TTC549 (cell line): ENCODE data around the gene KRTAP2-3.
"Not testable (repeated sequence)": the region's sequence is repeated elsewhere in the genome, so short reads cannot be mapped to it uniquely, and the experiment has no call there.

ENCODE experiments used
- FAIRE-seq: peaks from 2 replicates; lab custom pipeline; 2012; peaks lifted over from hg19 to GRCh38; lab: Jason Lieb, UNC

Gene KRTAP2-3

DNA sequence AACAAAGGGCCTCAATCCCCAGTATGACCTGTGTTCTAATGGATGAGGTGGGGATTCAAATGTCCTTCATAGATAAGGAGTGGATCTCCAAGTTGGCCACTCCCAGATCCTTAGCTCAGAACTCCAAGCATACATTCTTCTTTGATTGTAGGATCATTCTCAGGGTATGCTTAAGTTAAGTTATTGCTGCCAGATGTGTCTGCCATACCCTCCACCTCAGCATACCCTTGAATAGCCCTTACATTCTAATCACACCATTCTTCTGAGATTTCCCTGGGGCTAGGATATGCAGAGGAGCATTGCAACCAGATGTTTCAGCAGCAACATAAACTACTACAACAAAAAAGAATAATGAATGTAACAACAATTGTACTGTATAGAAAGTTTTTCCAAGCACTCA lies 7.4 kb upstream of the KRTAP2-3 start:
- no peak for FAIRE-seq

DNA sequence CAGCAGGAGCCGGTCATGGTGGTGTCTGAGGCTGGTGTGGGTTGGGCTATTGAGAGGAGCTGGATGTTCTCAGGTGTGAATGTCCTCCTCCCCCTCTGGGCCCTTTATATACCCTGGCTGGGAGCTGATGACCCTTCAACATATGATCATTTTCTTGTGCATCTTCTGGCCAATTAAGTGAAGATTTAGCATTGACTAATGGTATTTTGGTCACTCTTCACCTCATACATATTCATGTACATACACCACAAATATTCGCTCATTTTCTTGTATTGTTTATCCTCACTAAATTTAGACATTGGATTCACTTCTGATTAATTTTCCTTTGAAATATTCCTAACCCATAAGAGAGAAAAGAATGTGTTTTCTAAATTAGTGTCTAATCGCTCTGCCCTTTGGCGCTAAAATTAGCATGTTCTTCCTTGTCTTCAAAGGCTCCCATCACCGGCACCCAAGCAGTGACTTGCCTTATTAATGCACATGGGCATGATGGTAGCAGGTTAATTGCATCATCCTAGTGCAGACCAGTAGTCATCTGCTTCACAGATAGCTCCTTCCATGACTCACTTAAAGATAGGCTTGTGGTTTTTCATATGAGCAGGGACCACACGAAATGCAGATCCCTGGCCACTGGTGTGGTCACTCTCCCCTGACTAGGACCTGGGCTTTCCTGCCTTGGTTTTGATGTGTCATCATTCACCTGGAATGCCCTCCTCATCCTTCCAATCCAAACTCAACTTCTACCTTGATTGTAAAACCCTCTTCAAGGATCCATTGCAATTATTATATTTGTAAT lies 6.1 kb upstream of the KRTAP2-3 start, which contains the start of gene KRTAP2-4:
TSS of gene KRTAP2-4 (minus strand) at position 51 of the 796 bp plus-strand sequence. CDS start at position 17, 34 bp downstream.
- no peak for FAIRE-seq

DNA sequence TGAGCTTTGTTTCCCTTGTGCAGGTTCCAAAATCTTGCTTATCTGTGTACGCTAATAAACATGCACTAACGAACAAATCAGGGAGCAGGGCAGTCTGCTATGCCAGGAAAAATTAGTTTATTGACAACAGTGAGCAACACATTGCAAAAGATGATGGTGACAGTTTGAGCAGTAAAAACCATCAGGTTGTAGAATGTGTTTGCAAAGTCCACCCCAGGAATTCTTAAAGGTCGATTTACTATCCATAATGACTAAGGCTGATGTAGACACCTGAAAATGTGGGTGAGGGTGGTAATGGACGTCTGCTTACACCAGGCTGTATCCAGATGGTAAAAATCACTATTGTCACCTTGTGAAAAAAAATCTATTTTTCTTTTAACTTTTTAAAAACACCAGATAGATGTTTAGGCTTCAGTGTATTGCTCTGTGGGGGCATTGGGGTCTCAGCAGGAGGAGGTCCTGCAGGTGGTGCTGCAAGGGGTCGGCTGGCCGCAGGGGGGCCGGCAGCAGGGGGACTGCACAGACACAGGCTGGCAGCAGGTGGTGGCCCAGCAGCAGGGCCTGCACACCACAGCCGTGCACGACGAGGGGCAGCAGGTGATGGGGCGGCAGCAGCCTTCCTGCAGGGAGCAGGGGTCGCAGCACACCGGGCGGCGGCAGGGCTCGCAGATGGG lies 5.2 kb upstream of the KRTAP2-3 start:
- not testable (repeated sequence) for FAIRE-seq

DNA sequence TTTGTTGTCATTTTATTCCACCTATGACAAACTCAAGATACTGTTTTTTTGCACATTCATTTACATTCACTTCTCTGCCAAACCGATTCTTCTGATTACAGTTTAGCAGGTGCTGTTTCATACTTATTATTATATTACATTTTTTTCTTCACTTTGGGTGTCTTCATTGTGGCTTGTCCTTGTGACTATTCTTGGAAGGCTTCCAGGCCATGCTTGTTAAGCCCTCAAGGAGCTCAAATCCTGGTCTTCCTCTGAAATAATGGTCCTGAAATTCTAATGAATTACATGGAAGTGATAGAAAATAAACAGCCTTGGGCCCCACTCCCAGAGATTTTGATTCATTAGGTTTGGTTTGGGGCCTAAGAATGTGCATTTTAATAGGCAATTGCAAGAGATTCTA lies 4.4 kb upstream of the KRTAP2-3 start:
- no peak for FAIRE-seq

DNA sequence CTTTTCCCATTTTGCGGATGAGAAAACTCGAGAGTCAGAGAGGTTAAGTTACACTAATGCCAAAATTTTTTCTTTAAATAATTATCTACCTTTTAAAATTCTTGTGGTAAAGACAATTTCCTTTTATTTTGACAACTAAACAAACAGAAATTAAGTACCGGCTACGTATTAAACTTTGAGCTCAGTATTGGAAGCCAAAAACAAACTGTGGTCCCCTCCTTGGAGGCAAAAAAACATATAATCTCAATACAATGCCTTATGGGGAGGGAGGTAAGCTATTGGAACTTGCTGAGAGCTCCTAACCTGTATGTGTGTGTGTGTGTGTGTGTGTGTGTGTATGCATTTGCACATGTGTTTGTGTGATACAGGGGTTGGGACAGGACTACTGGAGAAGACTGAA lies 3.5 kb upstream of the KRTAP2-3 start:
- no peak for FAIRE-seq

DNA sequence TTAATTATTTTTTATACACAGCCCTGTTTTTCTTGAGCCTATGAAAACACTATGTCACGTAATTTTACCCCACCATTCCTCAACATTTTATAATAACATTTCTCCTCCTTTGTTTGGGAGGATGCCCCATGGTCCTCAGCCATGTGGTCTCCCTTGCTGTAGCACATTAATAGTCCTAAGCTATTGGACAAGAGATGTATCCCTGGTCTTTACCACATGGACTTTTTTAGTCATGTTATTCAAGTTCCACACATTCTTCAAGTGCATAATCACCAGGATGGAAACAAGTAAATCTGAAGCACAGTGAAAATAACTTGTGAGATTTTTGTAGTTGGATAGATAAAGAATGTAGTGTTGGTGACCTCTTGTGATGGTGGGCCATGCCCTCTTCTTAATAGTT lies 2.0 kb upstream of the KRTAP2-3 start:
- FAIRE-seq = no peak

DNA sequence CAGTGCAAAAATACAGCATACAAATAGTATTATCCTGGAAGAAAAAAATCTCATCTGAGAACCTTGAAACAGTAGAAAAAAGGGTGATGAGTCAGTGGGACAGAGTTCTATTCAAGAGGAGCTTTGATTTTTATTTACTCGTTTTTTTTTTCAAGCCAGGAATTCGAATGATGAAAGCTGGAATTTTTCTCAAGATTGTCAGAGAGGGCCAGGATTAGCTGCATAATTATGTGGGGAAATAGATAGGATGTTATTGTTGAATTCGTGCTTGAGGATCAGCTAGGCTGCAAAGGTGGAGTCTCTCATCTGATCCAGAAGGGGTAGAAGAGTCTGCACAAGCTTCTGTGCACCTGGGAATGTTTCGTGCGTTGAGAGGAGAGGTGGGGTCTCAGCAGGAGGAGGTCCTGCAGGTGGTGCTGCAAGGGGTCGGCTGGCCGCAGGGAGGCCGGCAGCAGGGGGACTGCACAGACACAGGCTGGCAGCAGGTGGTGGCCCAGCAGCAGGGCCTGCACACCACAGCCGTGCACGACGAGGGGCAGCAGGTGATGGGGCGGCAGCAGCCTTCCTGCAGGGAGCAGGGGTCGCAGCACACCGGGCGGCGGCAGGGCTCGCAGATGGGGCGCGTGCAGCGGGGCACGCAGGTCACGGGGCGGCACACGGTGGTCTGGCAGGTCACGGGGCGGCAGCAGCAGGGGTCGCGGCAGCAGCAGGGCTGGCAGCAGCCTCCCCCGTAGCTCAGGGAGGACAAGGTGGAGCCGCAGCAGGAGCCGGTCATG lies 450 bp downstream of the KRTAP2-3 start:
- not testable (repeated sequence) for FAIRE-seq

DNA sequence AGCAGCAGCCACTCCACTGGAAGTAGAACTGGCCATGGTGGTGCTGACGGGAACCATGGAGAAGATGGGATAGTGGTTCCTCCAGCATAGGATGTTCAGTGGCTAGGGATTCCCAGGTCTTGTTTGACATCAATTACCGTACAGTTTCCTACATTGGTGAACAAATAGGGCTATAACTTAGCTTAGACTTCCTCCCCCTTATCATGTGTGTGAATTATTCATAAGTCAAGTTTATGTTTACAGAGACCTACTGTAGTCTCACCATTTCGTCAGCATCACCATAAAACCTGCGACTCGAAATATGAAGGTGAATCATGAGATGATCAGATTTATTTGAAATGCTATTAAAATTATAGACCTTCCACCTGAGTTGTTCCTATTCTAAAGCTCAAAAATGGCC lies 1.2 kb downstream of the KRTAP2-3 start:
- no peak for FAIRE-seq

DNA sequence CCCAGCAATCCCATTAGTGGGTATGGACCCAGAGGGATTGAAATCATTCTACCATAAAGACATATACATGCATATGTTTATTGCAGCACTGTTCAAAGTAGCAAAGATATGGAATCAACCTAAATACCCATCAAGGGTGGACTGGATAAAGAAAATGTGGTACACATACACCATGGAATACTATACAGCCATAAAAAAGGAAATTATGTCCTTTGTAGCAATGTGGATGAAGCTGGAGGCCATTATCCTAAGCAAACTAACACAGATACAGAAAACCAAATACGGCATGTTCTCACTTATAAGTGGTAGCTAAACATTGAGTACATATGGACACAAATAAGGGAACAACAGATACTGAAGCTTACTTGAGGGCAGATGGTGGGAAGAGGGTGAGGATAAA lies 2.4 kb downstream of the KRTAP2-3 start:
- FAIRE-seq = no peak

DNA sequence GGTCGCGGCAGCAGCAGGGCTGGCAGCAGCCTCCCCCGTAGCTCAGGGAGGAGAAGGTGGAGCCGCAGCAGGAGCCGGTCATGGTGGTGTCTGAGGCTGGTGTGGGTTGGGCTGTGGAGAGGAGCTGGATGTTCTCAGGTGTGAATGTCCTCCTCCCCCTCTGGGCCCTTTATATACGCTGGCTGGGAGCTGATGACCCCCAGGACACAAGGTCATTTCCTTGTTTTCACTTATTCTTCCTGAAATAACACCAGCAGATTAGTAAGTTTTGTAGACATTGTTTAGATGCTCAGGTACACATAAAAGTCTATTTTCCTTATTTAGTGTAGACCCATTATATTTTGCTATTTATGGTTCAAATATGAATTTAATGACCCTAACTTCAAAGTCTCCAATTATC lies 4.8 kb downstream of the KRTAP2-3 start, which contains the start of gene KRTAP2-2:
TSS of gene KRTAP2-2 (minus strand) at position 101 of the 400 bp plus-strand sequence. CDS start at position 82, 19 bp downstream.
- FAIRE-seq = not testable (repeated sequence)

DNA sequence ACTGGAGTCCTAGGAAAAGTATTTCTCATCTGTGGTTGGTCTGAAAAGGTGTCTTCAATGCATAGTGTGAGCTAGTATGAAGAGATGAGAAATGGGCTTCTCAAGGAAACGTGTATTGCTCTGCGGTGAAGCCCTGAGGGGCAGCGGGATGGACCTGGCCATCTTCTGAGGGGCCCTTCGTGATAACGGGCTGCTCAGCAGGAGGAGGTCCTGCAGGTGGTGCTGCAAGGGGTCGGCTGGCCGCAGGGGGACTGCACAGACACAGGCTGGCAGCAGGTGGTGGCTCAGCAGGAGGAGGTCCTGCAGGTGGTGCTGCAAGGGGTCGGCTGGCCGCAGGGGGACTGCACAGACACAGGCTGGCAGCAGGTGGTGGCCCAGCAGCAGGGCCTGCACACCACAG lies 5.4 kb downstream of the KRTAP2-3 start:
- FAIRE-seq = not testable (repeated sequence)

DNA sequence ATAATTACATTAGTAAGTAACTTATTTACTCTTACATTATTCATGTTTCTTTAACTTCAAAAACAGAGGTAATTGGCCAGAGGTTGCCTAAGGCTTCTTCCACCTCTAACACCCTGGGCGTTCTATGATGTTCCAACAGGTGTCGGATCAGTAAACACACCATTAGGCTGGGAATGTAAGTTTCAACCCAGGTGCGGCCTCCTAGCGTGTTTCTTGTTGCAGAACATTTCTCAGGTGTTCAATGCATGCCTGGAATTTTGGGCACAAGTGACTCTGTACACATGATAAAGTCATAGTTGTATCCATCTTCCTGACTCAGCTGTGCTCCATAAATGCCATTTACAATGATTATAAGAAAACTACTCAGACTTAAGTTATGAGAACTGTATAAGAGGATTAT lies 5.9 kb downstream of the KRTAP2-3 start:
- no peak for FAIRE-seq

DNA sequence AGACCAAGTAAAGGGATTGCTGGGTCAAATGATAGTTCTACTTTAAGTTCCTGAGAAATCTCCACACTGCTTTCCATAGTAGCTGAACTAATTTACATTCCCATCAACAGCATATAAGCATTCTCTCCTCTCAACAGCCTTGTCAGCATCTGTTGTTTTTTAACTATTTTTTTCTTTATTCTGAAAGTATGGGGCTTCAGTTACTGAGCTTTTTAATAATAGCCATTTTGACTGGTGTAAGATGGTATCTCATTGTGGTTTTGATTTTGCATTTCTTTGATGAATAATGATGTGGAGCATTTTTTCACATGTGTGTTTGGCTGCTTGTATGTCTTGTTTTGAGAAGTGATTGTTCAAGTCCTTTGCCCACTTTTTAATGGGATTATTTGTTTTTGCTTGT lies 7.3 kb downstream of the KRTAP2-3 start:
- FAIRE-seq = no peak

DNA sequence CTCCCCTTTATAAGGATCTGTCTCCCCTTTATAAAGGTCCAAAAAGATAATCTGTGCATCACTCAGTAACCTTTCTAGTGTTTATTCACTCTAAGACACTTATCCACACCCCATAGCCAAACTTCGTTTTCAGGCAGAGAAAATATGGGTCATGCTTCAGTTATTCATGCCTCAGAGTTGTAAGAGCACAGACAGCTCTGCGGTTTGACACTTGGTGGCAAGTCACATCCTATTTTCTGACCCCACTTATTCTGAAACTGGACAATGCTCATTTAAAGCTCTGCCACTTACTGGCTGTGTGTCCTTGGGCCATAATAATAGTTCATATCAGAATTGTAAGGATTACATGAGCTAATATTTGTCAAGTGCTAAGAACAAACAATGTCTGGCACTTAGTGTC lies 10.8 kb downstream of the KRTAP2-3 start:
- FAIRE-seq = no peak

DNA sequence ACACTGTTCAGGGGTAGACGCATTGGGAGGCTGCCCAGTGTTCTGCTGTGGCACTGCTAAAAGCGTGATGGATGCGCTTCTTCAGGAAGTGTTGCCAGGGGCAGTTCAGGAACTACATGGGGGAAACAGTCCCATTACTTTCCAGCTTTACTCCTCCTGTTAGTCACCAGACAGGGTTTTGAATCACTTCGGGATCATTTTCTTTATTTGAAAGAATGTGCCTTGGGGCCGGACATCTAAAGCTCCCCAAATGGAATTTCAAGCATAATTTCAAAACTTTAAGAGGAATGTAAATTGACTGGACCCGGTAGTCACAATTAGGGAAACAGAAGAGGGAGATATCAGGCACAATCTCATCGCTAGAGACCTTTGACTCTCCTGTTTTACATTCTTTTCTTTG lies 11.5 kb downstream of the KRTAP2-3 start:
- no peak for FAIRE-seq

DNA sequence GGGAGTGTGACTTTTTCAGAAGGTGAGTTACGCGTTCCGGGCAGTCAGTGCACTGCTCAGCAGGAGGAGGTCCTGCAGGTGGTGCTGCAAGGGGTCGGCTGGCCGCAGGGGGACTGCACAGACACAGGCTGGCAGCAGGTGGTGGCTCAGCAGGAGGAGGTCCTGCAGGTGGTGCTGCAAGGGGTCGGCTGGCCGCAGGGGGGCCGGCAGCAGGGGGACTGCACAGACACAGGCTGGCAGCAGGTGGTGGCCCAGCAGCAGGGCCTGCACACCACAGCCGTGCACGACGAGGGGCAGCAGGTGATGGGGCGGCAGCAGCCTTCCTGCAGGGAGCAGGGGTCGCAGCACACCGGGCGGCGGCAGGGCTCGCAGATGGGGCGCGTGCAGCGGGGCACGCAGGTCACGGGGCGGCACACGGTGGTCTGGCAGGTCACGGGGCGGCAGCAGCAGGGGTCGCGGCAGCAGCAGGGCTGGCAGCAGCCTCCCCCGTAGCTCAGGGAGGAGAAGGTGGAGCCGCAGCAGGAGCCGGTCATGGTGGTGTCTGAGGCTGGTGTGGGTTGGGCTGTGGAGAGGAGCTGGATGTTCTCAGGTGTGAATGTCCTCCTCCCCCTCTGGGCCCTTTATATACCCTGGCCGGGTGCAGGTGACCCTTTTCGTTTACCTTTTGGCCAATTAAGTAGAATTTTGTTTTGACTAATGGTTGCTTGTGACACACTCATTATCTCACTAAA lies 13.0 kb downstream of the KRTAP2-3 start, which contains the start of gene KRTAP2-1:
TSS of gene KRTAP2-1 (minus strand) at position 582 of the 731 bp plus-strand sequence. CDS start at position 533, 49 bp downstream.
- FAIRE-seq = not testable (repeated sequence)

DNA sequence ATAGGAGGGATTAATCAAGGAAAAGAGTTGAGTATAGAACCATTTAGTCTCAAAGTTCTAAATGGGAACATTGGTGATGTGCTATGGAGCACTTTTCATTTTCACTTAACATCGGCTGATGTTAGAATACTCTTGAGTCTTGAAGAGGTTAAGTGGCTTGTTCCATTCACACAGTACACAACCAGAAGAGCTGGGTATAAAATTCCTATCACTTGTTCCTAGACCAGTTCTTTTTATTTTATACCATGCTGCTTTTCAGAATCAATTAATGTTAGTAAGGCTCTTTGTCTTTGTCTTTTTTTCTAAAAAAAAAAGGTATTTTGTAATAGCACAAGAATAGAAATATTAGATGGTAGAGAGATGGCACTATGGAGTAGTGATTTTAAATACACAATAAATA lies 17.0 kb downstream of the KRTAP2-3 start:
- FAIRE-seq = no peak

DNA sequence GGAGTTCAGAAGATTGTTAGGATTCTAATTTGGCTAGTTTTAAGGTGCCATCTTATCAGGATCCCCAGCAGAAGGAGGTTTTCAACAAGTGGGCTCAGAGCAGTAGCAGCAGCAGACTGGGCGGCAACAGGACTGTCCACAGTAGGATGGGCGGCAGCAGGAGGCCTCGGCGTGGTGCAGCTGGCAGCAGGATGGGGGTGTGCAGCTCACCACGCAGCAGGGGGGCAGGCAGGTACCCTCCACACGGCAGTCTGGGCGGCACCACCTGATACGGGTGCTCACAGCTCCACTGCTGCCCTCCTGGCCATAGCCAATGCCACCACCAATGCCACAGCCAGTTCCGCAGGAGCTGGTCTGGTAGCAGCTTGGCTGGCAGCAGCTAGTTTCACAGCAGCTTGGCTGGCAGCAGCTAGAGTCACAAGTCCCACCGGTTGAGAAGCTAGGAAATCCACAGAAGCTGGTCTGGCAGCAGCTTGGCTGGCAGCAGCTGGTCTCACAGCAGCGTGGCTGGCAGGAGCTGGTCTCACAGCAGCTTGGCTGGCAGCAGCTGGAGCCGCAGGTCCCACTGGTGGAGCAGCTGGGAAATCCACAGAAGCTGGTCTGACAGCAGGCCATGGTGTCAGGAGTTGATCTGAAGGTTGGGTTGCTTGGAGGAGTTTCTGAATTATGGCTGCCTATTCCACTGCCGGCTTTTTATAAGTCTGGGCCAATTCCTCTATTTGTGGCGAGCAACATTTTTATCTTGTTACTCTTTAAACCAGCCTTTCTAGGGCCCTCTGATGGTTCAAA lies 18.9 kb downstream of the KRTAP2-3 start, which contains the start of gene KRTAP1-1:
TSS of gene KRTAP1-1 (minus strand) at position 668 of the 789 bp plus-strand sequence. CDS start at position 615, 53 bp downstream.
- FAIRE-seq = not testable (repeated sequence)

DNA sequence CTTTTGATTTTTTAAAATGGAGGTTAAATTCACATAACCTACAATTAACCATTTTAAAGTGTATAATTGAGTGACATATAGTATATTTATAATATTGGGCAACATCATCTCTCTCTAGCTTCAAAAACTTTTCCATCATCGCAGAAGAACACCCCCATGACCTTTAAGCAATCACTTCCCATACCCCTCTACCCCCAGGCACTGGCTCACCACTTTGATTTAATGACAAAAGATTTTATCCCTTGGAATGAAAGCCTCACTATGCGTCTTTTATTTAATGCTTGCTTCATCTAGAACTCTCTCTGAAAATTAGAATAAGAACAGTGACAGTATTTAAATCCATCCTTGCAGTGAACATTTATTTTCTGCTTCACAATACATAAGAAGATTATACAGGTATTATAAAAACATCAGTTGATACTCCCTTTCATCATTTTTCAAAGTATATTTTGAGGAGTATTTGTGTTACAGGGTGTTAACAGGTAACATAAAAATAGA lies 22.0 kb downstream of the KRTAP2-3 start:
- FAIRE-seq = no peak

DNA sequence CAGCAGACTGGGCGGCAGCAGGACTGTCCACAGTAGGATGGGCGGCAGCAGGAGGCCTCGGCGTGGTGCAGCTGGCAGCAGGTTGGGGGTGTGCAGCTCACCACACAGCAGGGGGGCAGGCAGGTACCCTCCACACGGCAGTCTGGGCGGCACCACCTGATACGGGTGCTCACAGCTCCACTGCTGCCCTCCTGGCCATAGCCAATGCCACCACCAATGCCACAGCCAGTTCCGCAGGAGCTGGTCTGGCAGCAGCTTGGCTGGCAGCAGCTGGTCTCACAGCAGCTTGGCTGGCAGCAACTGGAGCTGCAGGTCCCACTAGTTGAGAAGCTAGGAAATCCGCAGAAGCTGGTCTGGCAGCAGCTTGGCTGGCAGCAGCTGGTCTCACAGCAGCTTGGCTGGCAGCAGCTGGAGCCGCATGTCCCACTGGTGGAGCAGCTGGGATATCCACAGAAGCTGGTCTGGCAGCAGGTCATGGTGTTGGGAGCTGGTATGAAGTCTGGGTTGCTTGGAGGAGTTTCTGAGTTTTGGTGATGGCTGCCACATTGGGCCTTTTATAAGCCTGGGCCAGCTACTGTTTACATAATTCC lies 25.5 kb downstream of the KRTAP2-3 start, which contains the start of gene KRTAP1-3:
TSS of gene KRTAP1-3 (minus strand) at position 529 of the 590 bp plus-strand sequence. CDS start at position 476, 53 bp downstream.
- not testable (repeated sequence) for FAIRE-seq
